H9 (cell line): ENCODE data around the gene LAP3. TPM values are rescaled to one million over a fixed set of nuclear protein-coding genes. Genes with fewer than 3 reads are reported as not detected.

ENCODE experiments used
- DNase-seq: peaks from one replicate; pipeline ENCODE4 v3.0.0-alpha.2; 2017
- H2AFZ ChIP-seq: one replicate; pipeline ENCODE4 v1.6.1; 2013; ENCODE audit warnings: mild to moderate bottlenecking, low read length, control low read depth, moderate library complexity
- H2AK5ac ChIP-seq: 2 replicates; pipeline ENCODE4 v1.6.1; 2013; ENCODE audit warnings: low read length, control low read depth, mixed read lengths; ENCODE audit not compliant: insufficient read length
- H2BK120ac ChIP-seq: one replicate; pipeline ENCODE4 v1.6.1; 2013; ENCODE audit warnings: low read depth, mild to moderate bottlenecking, low read length, control low read depth, inconsistent platforms; ENCODE audit not compliant: poor library complexity, severe bottlenecking
- H2BK12ac ChIP-seq: 2 replicates; pipeline ENCODE4 v1.6.1; 2013; ENCODE audit warnings: low read length, control low read depth, mixed read lengths, low read depth; ENCODE audit not compliant: insufficient read length
- H2BK15ac ChIP-seq: 2 replicates; pipeline ENCODE4 v1.6.1; 2013; ENCODE audit warnings: low read depth, low read length, control low read depth
- H2BK20ac ChIP-seq: one replicate; pipeline ENCODE4 v1.6.1; 2013; ENCODE audit warnings: low read depth, mild to moderate bottlenecking, low read length, control low read depth, inconsistent platforms; ENCODE audit not compliant: poor library complexity, severe bottlenecking
- H2BK5ac ChIP-seq: 2 replicates; pipeline ENCODE4 v1.6.1; 2013; ENCODE audit warnings: low read length, control low read depth, mixed read lengths; ENCODE audit not compliant: insufficient read length
- H3K14ac ChIP-seq: 2 replicates; pipeline ENCODE4 v1.6.1; 2013; ENCODE audit warnings: low read length, control low read depth; ENCODE audit not compliant: insufficient read depth
- H3K18ac ChIP-seq: 2 replicates; pipeline ENCODE4 v1.6.1; 2013; ENCODE audit warnings: low read depth, mild to moderate bottlenecking, mixed read lengths, low read length, control low read depth; ENCODE audit not compliant: insufficient read length
- H3K23ac ChIP-seq: 2 replicates; pipeline ENCODE4 v1.6.1; 2013; ENCODE audit warnings: low read length, control low read depth, mixed read lengths, low read depth; ENCODE audit not compliant: insufficient read length
- H3K23me2 ChIP-seq: 2 replicates; pipeline ENCODE4 v1.6.1; 2013; ENCODE audit warnings: low read depth, mild to moderate bottlenecking, mixed read lengths, low read length, control low read depth; ENCODE audit not compliant: insufficient read length, poor library complexity, severe bottlenecking
- H3K27ac ChIP-seq: 2 replicates; pipeline ENCODE4 v1.5.1; 2013; ENCODE audit warnings: low read length, control low read depth, mixed read lengths, low read depth; ENCODE audit not compliant: insufficient read length
- H3K27me3 ChIP-seq: 2 replicates; pipeline ENCODE4 v1.6.1; 2013; ENCODE audit warnings: low read length, control low read depth, inconsistent platforms; ENCODE audit not compliant: insufficient read depth
- H3K4ac ChIP-seq: 2 replicates; pipeline ENCODE4 v1.6.1; 2013; ENCODE audit warnings: low read depth, mild to moderate bottlenecking, control low read depth, inconsistent platforms, low read length, moderate library complexity
- H3K4me1 ChIP-seq: 2 replicates; pipeline ENCODE4 v1.6.1; 2013; ENCODE audit warnings: low read length, control low read depth, inconsistent platforms; ENCODE audit not compliant: insufficient read depth
- H3K4me2 ChIP-seq: 2 replicates; pipeline ENCODE4 v1.6.1; 2013; ENCODE audit warnings: low read length, control low read depth, mixed read lengths; ENCODE audit not compliant: insufficient read length, insufficient read depth
- H3K56ac ChIP-seq: 2 replicates; pipeline ENCODE4 v1.6.1; 2013; ENCODE audit warnings: low read depth, mild to moderate bottlenecking, mixed read lengths, low read length, control low read depth; ENCODE audit not compliant: insufficient read length
- H3K79me1 ChIP-seq: 2 replicates; pipeline ENCODE4 v1.6.1; 2013; ENCODE audit warnings: low read depth, mild to moderate bottlenecking, moderate library complexity, low read length, control low read depth, inconsistent platforms; ENCODE audit not compliant: insufficient read depth, poor library complexity, severe bottlenecking
- H3K79me2 ChIP-seq: 2 replicates; pipeline ENCODE4 v1.6.1; 2013; ENCODE audit warnings: low read length, control low read depth, inconsistent platforms; ENCODE audit not compliant: insufficient read depth
- H3K9ac ChIP-seq: 2 replicates; pipeline ENCODE4 v1.6.1; 2013; ENCODE audit warnings: low read length, control low read depth, mixed read lengths; ENCODE audit not compliant: insufficient read length; ENCODE audit errors: extremely low read depth
- H3K9me3 ChIP-seq: one replicate; pipeline ENCODE4 v1.6.1; 2013; ENCODE audit warnings: low read depth, low read length, inconsistent platforms; ENCODE audit not compliant: control insufficient read depth
- H3T11ph ChIP-seq: one replicate; pipeline ENCODE4 v1.6.1; 2013; ENCODE audit warnings: mild to moderate bottlenecking, low read length, control low read depth, inconsistent platforms
- H4K20me1 ChIP-seq: one replicate; pipeline ENCODE4 v1.6.1; 2013; ENCODE audit not compliant: control insufficient read depth, insufficient read length, insufficient read depth
- H4K5ac ChIP-seq: 2 replicates; pipeline ENCODE4 v1.6.1; 2013; ENCODE audit warnings: low read depth, mild to moderate bottlenecking, mixed read lengths, low read length, control low read depth; ENCODE audit not compliant: insufficient read length
- H4K8ac ChIP-seq: replicated peaks from 2 replicates; pipeline ENCODE4 v1.6.1; 2013; ENCODE audit warnings: low read length, control low read depth, mixed read lengths, low read depth; ENCODE audit not compliant: insufficient read length
- H4K91ac ChIP-seq: 2 replicates; pipeline ENCODE4 v1.6.1; 2013; ENCODE audit warnings: low read depth, mild to moderate bottlenecking, moderate library complexity, mixed read lengths, low read length, control low read depth; ENCODE audit not compliant: insufficient read length
- H3K27ac Mint-ChIP-seq, 3 experiments: 2 replicates in 2 of 3; 3 replicates in 1 of 3; pipeline ENCODE4 v1.8.0; 2020 to 2021; ENCODE audit warnings: mixed read lengths in 3 of 3, mild to moderate bottlenecking in 1 of 3, moderate library complexity in 1 of 3
- H3K27me3 Mint-ChIP-seq: 2 replicates; pipeline ENCODE4 v1.8.0; 2021; ENCODE audit warnings: low read depth, mild to moderate bottlenecking, moderate library complexity, mixed read lengths
- H3K36me3 Mint-ChIP-seq, 3 experiments: 2 replicates in 2 of 3; 3 replicates in 1 of 3; pipeline ENCODE4 v1.8.0; 2020 to 2021; ENCODE audit warnings: low read depth in 3 of 3, mixed read lengths in 3 of 3; ENCODE audit not compliant: insufficient read depth in 1 of 3
- H3K4me1 Mint-ChIP-seq, 2 experiments: 2 replicates each; pipeline ENCODE4 v1.8.0; 2020; ENCODE audit warnings: mixed read lengths in 2 of 2
- H3K4me3 Mint-ChIP-seq, 2 experiments: 2 replicates in 1 of 2; 3 replicates in 1 of 2; pipeline ENCODE4 v1.8.0; 2020 to 2021; ENCODE audit warnings: mild to moderate bottlenecking in 2 of 2, mixed read lengths in 2 of 2, moderate library complexity in 1 of 2
- H3K9me3 Mint-ChIP-seq, 2 experiments: 2 replicates in 1 of 2; 3 replicates in 1 of 2; pipeline ENCODE4 v1.8.0; 2020; ENCODE audit warnings: mild to moderate bottlenecking in 2 of 2, mixed read lengths in 2 of 2, moderate library complexity in 1 of 2
- WGBS: extraction: QIAGEN DNeasy Blood & Tissue Kit; methylation state at CpG from one replicate; pipeline ENCODE4 v1.1.7; 2013; ENCODE audit warnings: missing lambda C conversion rate, low lambda C conversion rate, mixed read lengths; ENCODE audit not compliant: insufficient read length; ENCODE audit errors: extremely low coverage; 5-methylcytosine and 5-hydroxymethylcytosine counted together
- total RNA-seq: library from RNA; stranded (reverse); gene quantifications from 2 replicates; pipeline ENCODE4 v1.2.1, GENCODE V29; 2021
- TF ChIP-seq, protein P1 (sequence below): fragments of 200-600 bp; sonication (generic); conservative IDR thresholded peaks from 3 replicates; pipeline ENCODE4 v1.8.0; 2021; ENCODE audit warnings: antibody characterized with exemption, mild to moderate bottlenecking

Gene LAP3
- total RNA-seq, 1 experiment from 2014 or later, result 53.2 TPM

DNA sequence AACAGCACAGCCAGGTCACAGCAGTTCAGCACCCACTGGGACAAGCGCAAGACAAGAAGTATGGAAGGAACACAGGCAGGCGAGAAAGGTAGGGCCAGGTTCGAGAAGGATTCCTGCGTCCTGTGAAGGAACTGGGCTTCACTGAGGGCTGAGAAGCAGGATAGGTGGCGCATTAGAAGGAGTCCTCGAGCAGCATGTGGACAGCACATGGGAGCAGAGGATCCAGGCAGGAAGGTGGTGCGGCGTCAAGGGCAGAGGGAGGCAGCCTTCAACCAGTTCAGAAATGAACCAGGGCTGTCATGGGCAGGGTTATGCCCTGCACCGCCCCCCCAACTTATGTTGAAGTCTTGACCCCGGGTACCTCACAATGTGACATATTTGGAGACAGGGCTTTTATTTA is 30.8 kb upstream of the LAP3 start:
- H3K4ac ChIP-seq, result no peak overlapping the region
- no peaks in the 10 kb centered on the region for H3K79me2 ChIP-seq
- no peak overlapping the region for H3K14ac ChIP-seq
- no peak overlapping the region for H2BK12ac ChIP-seq
- H3K56ac ChIP-seq, result no peak overlapping the region
- H2BK15ac ChIP-seq, result no peak overlapping the region
- H4K5ac ChIP-seq, result no peak overlapping the region
- no peaks in the 10 kb centered on the region for H3K23me2 ChIP-seq
- H3K27ac ChIP-seq, result no peak overlapping the region
- no peak overlapping the region for H2BK5ac ChIP-seq
- H3K18ac ChIP-seq, result no peak overlapping the region
- H3K9ac ChIP-seq, result no peak overlapping the region
- H2BK120ac ChIP-seq, result no peak overlapping the region
- no peaks in the 10 kb centered on the region for H3K9me3 ChIP-seq
- peaks cover 8 to 14% of the 10 kb centered on the region in 2 experiments for H3K4me1 Mint-ChIP-seq
- no peaks in the 10 kb centered on the region for H4K20me1 ChIP-seq
- H3K79me1 ChIP-seq, result no peaks in the 10 kb centered on the region
- H3K27me3 Mint-ChIP-seq, result peaks cover 48% of the 10 kb centered on the region
- H3K4me1 ChIP-seq, result peaks cover 1% of the 10 kb centered on the region; the same call in 1 of the 2 replicates
- H2AFZ ChIP-seq, result no peak overlapping the region
- no peak overlapping the region for H3K4me2 ChIP-seq
- H4K8ac ChIP-seq, result no peak overlapping the region
- no peak overlapping the region for H2AK5ac ChIP-seq
- no peak overlapping the region for H3K23ac ChIP-seq
- peak overlapping the region in 1 of 2 experiments; percentile 2; a peak in 1 of 5 replicates for H3K4me3 Mint-ChIP-seq
- H3K36me3 Mint-ChIP-seq, result no peaks in the 10 kb centered on the region
- no peak for DNase-seq
- H2BK20ac ChIP-seq, result no peak overlapping the region
- H3K27ac Mint-ChIP-seq, result no peak overlapping the region
- H4K91ac ChIP-seq, result no peak overlapping the region
- no peaks in the 10 kb centered on the region; a peak in 1 of 5 replicates for H3K9me3 Mint-ChIP-seq
- TF ChIP-seq, protein P1, sequence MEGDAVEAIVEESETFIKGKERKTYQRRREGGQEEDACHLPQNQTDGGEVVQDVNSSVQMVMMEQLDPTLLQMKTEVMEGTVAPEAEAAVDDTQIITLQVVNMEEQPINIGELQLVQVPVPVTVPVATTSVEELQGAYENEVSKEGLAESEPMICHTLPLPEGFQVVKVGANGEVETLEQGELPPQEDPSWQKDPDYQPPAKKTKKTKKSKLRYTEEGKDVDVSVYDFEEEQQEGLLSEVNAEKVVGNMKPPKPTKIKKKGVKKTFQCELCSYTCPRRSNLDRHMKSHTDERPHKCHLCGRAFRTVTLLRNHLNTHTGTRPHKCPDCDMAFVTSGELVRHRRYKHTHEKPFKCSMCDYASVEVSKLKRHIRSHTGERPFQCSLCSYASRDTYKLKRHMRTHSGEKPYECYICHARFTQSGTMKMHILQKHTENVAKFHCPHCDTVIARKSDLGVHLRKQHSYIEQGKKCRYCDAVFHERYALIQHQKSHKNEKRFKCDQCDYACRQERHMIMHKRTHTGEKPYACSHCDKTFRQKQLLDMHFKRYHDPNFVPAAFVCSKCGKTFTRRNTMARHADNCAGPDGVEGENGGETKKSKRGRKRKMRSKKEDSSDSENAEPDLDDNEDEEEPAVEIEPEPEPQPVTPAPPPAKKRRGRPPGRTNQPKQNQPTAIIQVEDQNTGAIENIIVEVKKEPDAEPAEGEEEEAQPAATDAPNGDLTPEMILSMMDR, result no peak
- peaks cover 4% of the 10 kb centered on the region; the same call in 1 of the 2 replicates for H3K27me3 ChIP-seq
- H3T11ph ChIP-seq, result no peak overlapping the region
- no CpG with 5 or more reads among the region's 10 CpGs for WGBS
